Measurements from ENCODE around the gene TEAD2.
"Not testable (repeated sequence)": the region's sequence is repeated elsewhere in the genome, so short reads cannot be mapped to it uniquely, and the experiment has no call there.

The TEAD2 gene

GRCh38 chr19:49373174-49373573, 11.0 kb upstream of the TEAD2 start:
- H3K4me1 ChIP-seq (ENCODE audit: control insufficient read depth in 2 of 2, insufficient read depth in 1 of 2, low read depth in 1 of 2, low read length in 2 of 2); H3K36me3 ChIP-seq (replicated peaks in 1 of 2; ENCODE audit: control insufficient read depth in 2 of 2, insufficient read depth in 2 of 2, low read length in 2 of 2); H3K14ac ChIP-seq (ENCODE audit: low read length); H3K4me2 ChIP-seq (ENCODE audit: insufficient read depth, low read length, poor library complexity, severe bottlenecking); H2AK5ac ChIP-seq (ENCODE audit: low read depth, low read length); H4K91ac ChIP-seq (ENCODE audit: low read depth, low read length, poor library complexity); H4K8ac ChIP-seq (ENCODE audit: low read depth, low read length); H2BK15ac ChIP-seq (ENCODE audit: low read length); H2AFZ ChIP-seq (ENCODE audit: low read length); H3K9ac ChIP-seq (ENCODE audit: low read depth, low read length, poor library complexity); DNase-seq (ENCODE audit: low spot score); H3K4ac ChIP-seq (ENCODE audit: low read length); H2BK5ac ChIP-seq (ENCODE audit: low read length); H3K27ac ChIP-seq (replicated peaks; ENCODE audit: low read length); H3K79me1 ChIP-seq (ENCODE audit: low read depth, low read length); H2BK120ac ChIP-seq (ENCODE audit: low read depth, low read length); H3K27me3 ChIP-seq (ENCODE audit: control insufficient read depth in 3 of 3, insufficient read depth in 3 of 3, low read depth in 1 of 3, low read length in 3 of 3); H3K23ac ChIP-seq (ENCODE audit: low read depth, low read length, poor library complexity); H3K18ac ChIP-seq (ENCODE audit: low read length); H2BK12ac ChIP-seq (ENCODE audit: low read length); H3K4me3 ChIP-seq (ENCODE audit: low read length in 2 of 2): not testable (repeated sequence)
- WGBS, 2 donors (ENCODE audit: extremely low coverage in 2 of 2, insufficient read length in 2 of 2, insufficient replicate concordance in 1 of 2): no CpG with 5 or more reads among the region's 3 CpGs
- H3K9me3 ChIP-seq (replicated peaks in 1 of 2; ENCODE audit: control insufficient read depth in 2 of 2, insufficient read depth in 1 of 2, low read depth in 1 of 2, low read length in 2 of 2): peaks cover 9 to 27% of the 10 kb centered on the region in 2 donors

GRCh38 chr19:49371184-49371583, 9.0 kb upstream of the TEAD2 start:
- Histone ChIP-seq H3K36me3 (replicated peaks in 1 of 2; ENCODE audit: control insufficient read depth in 2 of 2, insufficient read depth in 2 of 2, low read length in 2 of 2) (no peaks in the 10 kb centered on the region), H4K91ac (ENCODE audit: low read depth, low read length, poor library complexity) (no peak overlapping the region), H3K4me2 (ENCODE audit: insufficient read depth, low read length, poor library complexity, severe bottlenecking) (no peak overlapping the region), H2AFZ (ENCODE audit: low read length) (no peak overlapping the region), H3K4me1 (ENCODE audit: control insufficient read depth in 2 of 2, insufficient read depth in 1 of 2, low read depth in 1 of 2, low read length in 2 of 2) (no peaks in the 10 kb centered on the region), H2BK120ac (ENCODE audit: low read depth, low read length) (no peak overlapping the region), H3K18ac (ENCODE audit: low read length) (no peak overlapping the region), H3K4ac (ENCODE audit: low read length) (no peak overlapping the region), H2BK5ac (ENCODE audit: low read length) (no peak overlapping the region), H3K23ac (ENCODE audit: low read depth, low read length, poor library complexity) (no peak overlapping the region), H3K27ac (replicated peaks; ENCODE audit: low read length) (no peak overlapping the region), H2AK5ac (ENCODE audit: low read depth, low read length) (no peak overlapping the region), H3K4me3 (ENCODE audit: low read length in 2 of 2) (no peak overlapping the region), H2BK15ac (ENCODE audit: low read length) (no peak overlapping the region), H3K9ac (ENCODE audit: low read depth, low read length, poor library complexity) (no peak overlapping the region), H4K8ac (ENCODE audit: low read depth, low read length) (no peak overlapping the region), H3K9me3 (replicated peaks in 1 of 2; ENCODE audit: control insufficient read depth in 2 of 2, insufficient read depth in 1 of 2, low read depth in 1 of 2, low read length in 2 of 2) (peaks cover 7 to 27% of the 10 kb centered on the region in 2 donors), H3K14ac (ENCODE audit: low read length) (no peak overlapping the region), H2BK12ac (ENCODE audit: low read length) (no peak overlapping the region), H3K79me1 (ENCODE audit: low read depth, low read length) (no peaks in the 10 kb centered on the region), H3K27me3 (ENCODE audit: control insufficient read depth in 3 of 3, insufficient read depth in 3 of 3, low read depth in 1 of 3, low read length in 3 of 3) (no peaks in the 10 kb centered on the region)
- DNase-seq (ENCODE audit: low spot score): no peak
- WGBS, 2 donors (ENCODE audit: extremely low coverage in 2 of 2, insufficient read length in 2 of 2, insufficient replicate concordance in 1 of 2): no CpG with 5 or more reads among the region's 3 CpGs

- Histone ChIP-seq H2BK15ac (ENCODE audit: low read length) (no peak overlapping the region), H3K79me1 (ENCODE audit: low read depth, low read length) (no peaks in the 10 kb centered on the region), H3K14ac (ENCODE audit: low read length) (no peak overlapping the region), H3K4me1 (ENCODE audit: control insufficient read depth in 2 of 2, insufficient read depth in 1 of 2, low read depth in 1 of 2, low read length in 2 of 2) (peaks cover 0 to 5% of the 10 kb centered on the region in 2 donors), H2BK120ac (ENCODE audit: low read depth, low read length) (no peak overlapping the region), H4K91ac (ENCODE audit: low read depth, low read length, poor library complexity) (no peak overlapping the region), H3K9ac (ENCODE audit: low read depth, low read length, poor library complexity) (no peak overlapping the region), H3K4me3 (ENCODE audit: low read length in 2 of 2) (no peak overlapping the region), H3K9me3 (replicated peaks in 1 of 2; ENCODE audit: control insufficient read depth in 2 of 2, insufficient read depth in 1 of 2, low read depth in 1 of 2, low read length in 2 of 2) (peaks cover 7 to 27% of the 10 kb centered on the region in 2 donors), H2BK5ac (ENCODE audit: low read length) (no peak overlapping the region), H2AK5ac (ENCODE audit: low read depth, low read length) (no peak overlapping the region), H2BK12ac (ENCODE audit: low read length) (no peak overlapping the region), H3K18ac (ENCODE audit: low read length) (no peak overlapping the region), H2AFZ (ENCODE audit: low read length) (no peak overlapping the region), H3K27ac (replicated peaks; ENCODE audit: low read length) (no peak overlapping the region), H3K4me2 (ENCODE audit: insufficient read depth, low read length, poor library complexity, severe bottlenecking) (no peak overlapping the region), H3K4ac (ENCODE audit: low read length) (no peak overlapping the region), H4K8ac (ENCODE audit: low read depth, low read length) (no peak overlapping the region), H3K27me3 (ENCODE audit: control insufficient read depth in 3 of 3, insufficient read depth in 3 of 3, low read depth in 1 of 3, low read length in 3 of 3) (no peaks in the 10 kb centered on the region), H3K36me3 (replicated peaks in 1 of 2; ENCODE audit: control insufficient read depth in 2 of 2, insufficient read depth in 2 of 2, low read length in 2 of 2) (no peaks in the 10 kb centered on the region), H3K23ac (ENCODE audit: low read depth, low read length, poor library complexity) (no peak overlapping the region)
- no peak for DNase-seq (ENCODE audit: low spot score)
- WGBS, 2 donors (ENCODE audit: extremely low coverage in 2 of 2, insufficient read length in 2 of 2, insufficient replicate concordance in 1 of 2): no CpG with 5 or more reads among the region's 5 CpGs
These were observed 6.6 kb upstream of the TEAD2 start for GRCh38 chr19:49368711-49369358.

- H3K18ac ChIP-seq (ENCODE audit: low read length): no peak overlapping the region
- no peak overlapping the region for H3K27ac ChIP-seq (replicated peaks; ENCODE audit: low read length)
- no peak overlapping the region for H2BK5ac ChIP-seq (ENCODE audit: low read length)
- no peak overlapping the region for H3K14ac ChIP-seq (ENCODE audit: low read length)
- no peak overlapping the region for H4K91ac ChIP-seq (ENCODE audit: low read depth, low read length, poor library complexity)
- H3K4ac ChIP-seq (ENCODE audit: low read length): no peak overlapping the region
- no peak overlapping the region for H3K23ac ChIP-seq (ENCODE audit: low read depth, low read length, poor library complexity)
- no peak overlapping the region for H3K4me3 ChIP-seq (ENCODE audit: low read length in 2 of 2)
- H3K9me3 ChIP-seq (replicated peaks in 1 of 2; ENCODE audit: control insufficient read depth in 2 of 2, insufficient read depth in 1 of 2, low read depth in 1 of 2, low read length in 2 of 2): peaks cover 7 to 27% of the 10 kb centered on the region in 2 donors
- H3K27me3 ChIP-seq (ENCODE audit: control insufficient read depth in 3 of 3, insufficient read depth in 3 of 3, low read depth in 1 of 3, low read length in 3 of 3): no peaks in the 10 kb centered on the region
- no peaks in the 10 kb centered on the region for H3K36me3 ChIP-seq (replicated peaks in 1 of 2; ENCODE audit: control insufficient read depth in 2 of 2, insufficient read depth in 2 of 2, low read length in 2 of 2)
- H2AFZ ChIP-seq (ENCODE audit: low read length): no peak overlapping the region
- H3K9ac ChIP-seq (ENCODE audit: low read depth, low read length, poor library complexity): no peak overlapping the region
- no peak overlapping the region for H2AK5ac ChIP-seq (ENCODE audit: low read depth, low read length)
- H2BK120ac ChIP-seq (ENCODE audit: low read depth, low read length): no peak overlapping the region
- H3K79me1 ChIP-seq (ENCODE audit: low read depth, low read length): peaks cover 2% of the 10 kb centered on the region
- no peak overlapping the region for H4K8ac ChIP-seq (ENCODE audit: low read depth, low read length)
- H3K4me1 ChIP-seq (ENCODE audit: control insufficient read depth in 2 of 2, insufficient read depth in 1 of 2, low read depth in 1 of 2, low read length in 2 of 2): peaks cover 0 to 8% of the 10 kb centered on the region in 2 donors
- H3K4me2 ChIP-seq (ENCODE audit: insufficient read depth, low read length, poor library complexity, severe bottlenecking): no peak overlapping the region
- DNase-seq (ENCODE audit: low spot score): no peak
- H2BK12ac ChIP-seq (ENCODE audit: low read length): no peak overlapping the region
- H2BK15ac ChIP-seq (ENCODE audit: low read length): no peak overlapping the region
These were observed 3.9 kb upstream of the TEAD2 start for GRCh38 chr19:49366110-49366509.

All from neuronal stem cell (in vitro differentiated cells).